ENCODE measurements around the gene TCFL5.
A peak's percentile ranks its signal among the peaks of the same experiment; 100 is the strongest.

The TCFL5 gene

DNA sequence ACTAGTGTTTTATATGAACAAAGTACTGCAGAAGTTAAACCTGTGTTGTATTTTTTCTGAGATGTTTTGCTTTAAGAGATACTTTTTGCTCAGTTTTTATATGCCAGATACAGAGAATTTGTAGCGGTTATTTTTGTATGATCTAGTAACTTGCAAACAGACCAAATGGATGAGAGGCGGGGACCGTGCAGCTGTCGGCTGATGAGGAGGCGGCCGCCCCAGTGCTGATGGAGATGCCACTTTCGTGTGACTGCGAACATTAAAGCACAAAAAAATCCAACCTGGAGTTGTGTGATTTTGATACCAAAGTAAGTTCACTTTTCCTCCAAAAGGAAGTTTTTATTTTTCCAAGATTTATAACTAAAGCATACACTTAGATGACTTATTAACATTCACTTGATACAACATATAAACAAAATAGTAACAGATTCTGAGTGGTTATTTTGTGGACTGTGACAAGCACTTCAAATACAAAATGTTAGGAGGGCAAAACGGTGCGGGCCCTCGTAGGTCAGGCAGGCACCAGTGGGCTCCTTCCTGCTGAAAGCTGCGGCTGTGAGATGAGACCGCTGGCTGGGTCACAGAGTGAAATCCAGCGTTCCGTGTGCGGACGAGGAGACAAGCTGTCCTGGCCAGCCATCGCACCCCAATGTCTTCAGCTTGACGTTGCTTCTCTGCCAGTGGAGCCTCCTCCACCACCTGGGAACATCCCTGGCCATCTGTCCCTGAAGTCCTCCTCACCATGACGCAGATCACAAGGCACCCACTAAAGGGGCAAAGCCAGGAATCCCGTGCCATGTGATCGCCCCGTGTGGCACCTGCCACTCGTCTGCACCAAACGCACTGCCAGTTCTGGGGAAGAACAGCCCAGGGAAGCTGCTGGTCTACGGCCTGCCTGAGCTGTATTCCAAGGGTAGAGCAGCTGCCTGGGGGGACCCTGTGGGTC is 61.0 kb downstream of the TCFL5 start:
- TF ChIP-seq GATA1 (IDR thresholded peaks at IDR 0.05; ENCODE audit: low read depth, low read length) = no peak
- no peak for TF ChIP-seq POLR2A (IDR thresholded peaks at IDR 0.05; ENCODE audit: low read length)
- no peak for DNase-seq

DNA sequence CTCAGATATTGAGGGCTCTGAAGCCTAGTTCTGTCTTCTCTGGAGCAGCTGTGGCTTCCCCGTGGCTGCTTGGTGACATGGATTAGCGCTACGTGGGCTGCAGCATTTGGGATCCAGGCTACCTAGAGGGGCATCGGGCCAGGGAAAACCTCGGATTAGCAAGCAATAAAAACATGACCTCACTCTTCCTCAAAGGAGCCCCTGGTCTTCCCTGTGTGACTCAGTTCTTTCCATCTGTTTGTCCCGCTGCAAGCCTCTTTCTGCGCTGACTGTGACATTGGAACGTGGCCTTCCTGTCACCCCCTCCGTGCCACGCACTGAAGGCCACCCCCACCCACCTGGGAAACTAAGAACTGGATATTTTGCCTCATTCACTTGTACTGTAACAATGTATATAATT is 61.7 kb downstream of the TCFL5 start:
- TF ChIP-seq POLR2A (IDR thresholded peaks at IDR 0.05; ENCODE audit: low read length) (no peak), GATA1 (IDR thresholded peaks at IDR 0.05; ENCODE audit: low read depth, low read length) (no peak)
- DNase-seq = no peak

DNA sequence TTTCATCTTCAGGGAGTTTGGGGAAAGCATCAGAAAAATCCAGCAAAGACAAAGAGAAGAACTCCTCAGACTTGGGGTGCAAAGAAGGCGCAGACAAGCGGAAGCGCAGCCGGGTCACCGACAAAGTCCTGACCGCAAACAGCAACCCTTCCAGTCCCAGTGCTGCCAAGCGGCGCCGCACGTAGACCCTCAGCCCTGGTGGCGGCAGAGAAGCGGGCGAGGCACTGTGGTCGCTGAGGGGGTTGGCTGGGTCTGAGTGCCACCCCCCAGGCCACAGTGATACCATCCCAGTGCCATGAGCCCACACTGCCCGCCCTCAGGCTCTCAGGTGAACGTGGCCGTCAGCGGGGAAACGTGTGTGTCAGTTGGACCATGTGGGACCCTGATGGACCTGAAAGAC is 62.2 kb downstream of the TCFL5 start:
- no peak for DNase-seq
- no peak for TF ChIP-seq GATA1 (IDR thresholded peaks at IDR 0.05; ENCODE audit: low read depth, low read length)
- no peak for TF ChIP-seq POLR2A (IDR thresholded peaks at IDR 0.05; ENCODE audit: low read length)

DNA sequence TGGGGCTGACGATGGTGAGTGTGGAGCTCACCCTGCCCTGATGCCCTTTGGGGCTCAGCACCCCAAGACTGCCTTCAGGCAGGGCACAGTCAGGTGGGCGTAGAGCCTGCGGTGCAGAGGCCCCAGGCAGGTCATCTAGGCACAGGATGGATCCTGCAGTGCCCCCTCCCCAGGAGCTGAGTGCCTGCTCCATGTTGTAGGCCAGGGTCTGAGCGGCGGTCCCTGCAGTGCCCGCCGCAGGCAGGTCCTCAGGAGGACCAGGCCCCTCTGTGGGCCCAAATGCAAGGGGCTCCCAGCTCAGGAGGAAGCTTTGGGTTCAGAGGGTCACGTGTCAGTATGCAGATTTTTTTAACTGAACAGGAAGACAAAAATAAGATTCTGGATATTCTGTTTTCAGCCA is 62.6 kb downstream of the TCFL5 start:
- DNase-seq = no peak
- TF ChIP-seq POLR2A (IDR thresholded peaks at IDR 0.05; ENCODE audit: low read length) = no peak

DNA sequence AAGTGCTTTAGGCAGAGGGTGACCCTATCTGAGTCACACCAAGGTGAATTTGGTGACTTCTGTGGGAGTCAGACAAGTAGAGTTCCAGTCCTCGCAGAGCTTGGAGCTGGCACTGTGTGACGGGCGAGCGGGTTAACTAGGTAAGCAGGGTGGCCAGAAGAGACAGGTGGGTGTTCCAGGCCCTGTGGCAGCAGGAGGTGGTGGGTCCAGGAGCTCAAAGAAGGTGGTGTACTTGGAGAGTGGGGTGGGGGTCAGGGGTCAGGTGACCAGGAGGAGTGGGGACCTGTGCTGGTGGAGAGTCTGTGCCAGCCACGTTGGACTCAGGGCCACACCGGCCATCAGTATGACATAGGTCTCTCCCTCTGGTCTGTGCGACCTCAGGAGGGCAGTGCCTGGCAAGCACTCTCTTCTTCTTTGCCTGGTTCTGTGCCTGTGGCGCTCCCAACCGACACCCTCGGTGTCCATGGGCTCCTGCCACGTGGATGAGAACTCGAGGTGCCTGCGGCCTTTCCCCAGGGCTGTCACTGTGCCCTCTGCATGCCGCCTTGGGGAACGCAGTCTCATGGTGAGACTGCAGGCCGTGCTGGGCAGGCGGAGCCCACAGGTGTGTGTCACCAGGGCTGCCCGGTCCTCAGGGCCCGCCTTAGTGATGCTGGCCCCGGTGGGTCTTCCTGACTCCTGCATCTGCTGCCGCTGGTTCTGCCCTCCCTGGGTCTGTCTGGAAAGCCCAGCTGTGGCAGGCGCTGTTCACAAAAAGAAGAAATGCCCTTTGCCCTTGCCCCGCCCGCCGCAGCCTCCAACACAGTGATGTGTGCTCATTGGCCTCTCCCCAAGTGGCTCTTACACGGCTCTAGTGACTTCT is 63.7 kb downstream of the TCFL5 start:
- peak in 1 of 2 experiments; percentile 28 for DNase-seq
- no peak for TF ChIP-seq POLR2A (IDR thresholded peaks at IDR 0.05; ENCODE audit: low read length)
- no peak for TF ChIP-seq GATA1 (IDR thresholded peaks at IDR 0.05; ENCODE audit: low read depth, low read length)

DNA sequence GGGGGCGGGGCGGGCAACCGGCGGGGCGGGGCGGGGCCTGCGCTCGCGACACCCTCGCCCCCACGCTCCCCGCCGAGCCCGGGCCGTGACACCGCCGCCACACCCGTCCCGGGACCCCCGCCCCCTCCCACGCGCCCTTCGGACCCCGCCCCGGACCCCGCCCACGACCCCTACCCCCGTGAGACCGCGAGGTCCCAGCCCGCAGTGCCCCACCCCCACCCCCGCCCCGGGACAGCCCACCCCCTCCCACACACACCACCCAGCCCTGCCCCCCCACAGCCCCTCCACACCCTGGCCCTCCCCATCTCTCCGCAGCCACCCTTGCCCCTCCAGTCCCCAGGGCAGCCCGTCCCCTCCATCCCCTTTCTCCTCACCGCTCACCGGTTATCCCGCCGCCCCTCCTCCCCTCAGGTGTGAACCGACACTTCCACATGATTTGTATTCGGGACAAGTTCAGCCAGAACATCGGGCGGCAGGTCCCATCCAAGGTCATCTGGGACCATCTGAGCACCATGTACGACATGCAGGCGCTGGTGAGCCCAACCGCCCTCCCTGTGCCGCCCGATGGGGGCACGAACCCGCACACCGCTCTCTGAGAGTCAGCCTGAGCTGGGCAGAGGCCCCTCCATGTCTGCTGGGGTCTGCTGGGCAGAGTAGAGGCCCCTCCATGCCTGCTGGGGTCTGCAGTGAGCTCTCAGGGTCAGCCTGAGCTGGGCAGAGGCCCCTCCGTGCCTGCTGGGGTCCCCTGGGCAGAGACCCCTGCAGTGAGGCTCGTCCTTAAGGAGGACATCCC is 64.7 kb downstream of the TCFL5 start:
- DNase-seq = no peak
- no peak for TF ChIP-seq GATA1 (IDR thresholded peaks at IDR 0.05; ENCODE audit: low read depth, low read length)
- no peak for TF ChIP-seq POLR2A (IDR thresholded peaks at IDR 0.05; ENCODE audit: low read length)

DNA sequence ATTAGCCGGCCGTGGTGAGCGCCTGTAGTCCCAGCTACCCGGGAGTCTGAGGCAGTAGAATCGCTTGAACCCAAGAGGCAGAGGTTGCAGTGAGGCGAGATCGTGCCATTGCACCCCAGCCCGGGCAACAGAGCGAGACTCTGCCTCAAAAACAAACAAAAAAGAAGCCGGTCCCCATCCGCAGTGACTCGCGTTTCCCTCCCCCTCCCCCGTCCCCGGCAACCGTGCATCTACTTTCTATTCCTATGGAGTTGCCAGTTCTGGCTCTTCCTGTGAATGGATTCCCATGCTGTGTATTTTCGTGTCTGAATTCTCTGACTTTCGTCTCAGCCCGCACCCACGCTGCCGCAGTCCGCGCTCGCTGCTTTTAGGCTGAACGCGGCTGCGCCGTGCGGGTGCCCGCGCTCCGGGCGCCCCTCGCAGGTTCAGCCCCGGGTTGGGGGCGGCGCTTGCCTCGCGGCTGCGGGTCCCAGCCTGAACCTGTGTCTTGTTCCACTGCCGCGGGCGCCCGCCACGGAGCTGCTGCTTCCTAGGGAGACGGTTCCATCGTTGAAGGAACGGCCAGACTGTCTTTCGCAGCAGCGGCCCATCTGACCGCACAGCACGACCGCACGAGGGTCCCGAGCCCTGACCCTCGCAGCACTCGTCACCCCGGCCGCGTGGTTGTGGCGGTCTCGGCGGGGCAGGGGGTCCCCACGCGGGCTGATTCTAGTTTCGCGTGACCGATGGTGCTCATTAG is 66.4 kb downstream of the TCFL5 start:
- TF ChIP-seq GATA1 (IDR thresholded peaks at IDR 0.05; ENCODE audit: low read depth, low read length) = no peak
- no peak for TF ChIP-seq POLR2A (IDR thresholded peaks at IDR 0.05; ENCODE audit: low read length)
- peak; percentile 74 to 76 for DNase-seq

DNA sequence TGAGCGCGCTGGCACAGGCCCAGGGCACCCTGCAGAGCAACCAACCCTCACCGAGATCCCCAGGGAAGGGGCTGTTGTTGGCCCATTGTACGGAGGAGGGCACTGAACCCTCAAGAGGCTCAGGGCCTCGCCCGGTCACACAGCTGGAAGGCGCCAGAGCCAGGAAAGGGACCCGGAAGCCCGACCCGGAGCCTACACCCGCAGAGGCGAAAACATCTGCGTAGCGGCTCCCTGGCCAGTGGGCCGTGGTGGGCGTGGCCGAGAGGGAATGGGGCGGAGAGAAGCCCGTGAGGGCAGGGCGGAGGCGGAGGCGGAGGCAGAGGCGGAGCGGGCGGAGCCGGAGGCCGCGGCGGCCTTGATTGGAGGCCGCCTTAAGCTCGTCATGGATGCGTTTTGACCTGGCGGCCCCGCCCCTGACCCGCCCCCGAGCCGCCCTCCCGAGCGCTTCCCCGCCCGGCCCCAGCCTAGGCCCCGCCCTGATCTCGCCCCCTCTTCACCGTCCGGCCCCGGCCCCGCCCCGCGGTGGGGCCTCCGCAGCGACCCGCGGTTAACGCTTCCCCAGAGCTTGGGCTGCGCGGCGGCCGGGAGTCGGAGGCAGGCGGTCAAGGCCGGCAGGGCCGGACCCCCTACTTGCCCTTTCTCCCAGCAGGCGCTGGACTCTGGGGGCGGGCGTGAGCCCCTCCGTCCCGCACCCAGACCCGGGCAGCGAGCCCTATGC is 67.5 kb downstream of the TCFL5 start:
- peak; percentile 97 to 99 for DNase-seq
- TF ChIP-seq GATA1 (IDR thresholded peaks at IDR 0.05; ENCODE audit: low read depth, low read length) (no peak), POLR2A (IDR thresholded peaks at IDR 0.05; ENCODE audit: low read length) (peak; percentile 81)

DNA sequence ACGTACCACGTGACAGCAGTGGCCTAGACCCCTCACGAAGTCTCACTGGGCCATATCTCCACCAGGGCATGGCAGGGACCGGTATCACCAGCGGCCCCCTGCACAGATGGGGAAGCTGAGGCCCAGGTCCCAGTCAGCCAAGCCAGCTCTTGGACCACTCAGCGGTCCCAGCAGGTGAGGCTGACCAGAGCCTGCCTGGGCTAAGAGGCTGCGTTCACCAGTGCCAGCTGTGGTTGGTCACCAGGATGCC is 67.9 kb downstream of the TCFL5 start:
- no peak for DNase-seq
- TF ChIP-seq GATA1 (IDR thresholded peaks at IDR 0.05; ENCODE audit: low read depth, low read length) (no peak), POLR2A (IDR thresholded peaks at IDR 0.05; ENCODE audit: low read length) (no peak)

DNA sequence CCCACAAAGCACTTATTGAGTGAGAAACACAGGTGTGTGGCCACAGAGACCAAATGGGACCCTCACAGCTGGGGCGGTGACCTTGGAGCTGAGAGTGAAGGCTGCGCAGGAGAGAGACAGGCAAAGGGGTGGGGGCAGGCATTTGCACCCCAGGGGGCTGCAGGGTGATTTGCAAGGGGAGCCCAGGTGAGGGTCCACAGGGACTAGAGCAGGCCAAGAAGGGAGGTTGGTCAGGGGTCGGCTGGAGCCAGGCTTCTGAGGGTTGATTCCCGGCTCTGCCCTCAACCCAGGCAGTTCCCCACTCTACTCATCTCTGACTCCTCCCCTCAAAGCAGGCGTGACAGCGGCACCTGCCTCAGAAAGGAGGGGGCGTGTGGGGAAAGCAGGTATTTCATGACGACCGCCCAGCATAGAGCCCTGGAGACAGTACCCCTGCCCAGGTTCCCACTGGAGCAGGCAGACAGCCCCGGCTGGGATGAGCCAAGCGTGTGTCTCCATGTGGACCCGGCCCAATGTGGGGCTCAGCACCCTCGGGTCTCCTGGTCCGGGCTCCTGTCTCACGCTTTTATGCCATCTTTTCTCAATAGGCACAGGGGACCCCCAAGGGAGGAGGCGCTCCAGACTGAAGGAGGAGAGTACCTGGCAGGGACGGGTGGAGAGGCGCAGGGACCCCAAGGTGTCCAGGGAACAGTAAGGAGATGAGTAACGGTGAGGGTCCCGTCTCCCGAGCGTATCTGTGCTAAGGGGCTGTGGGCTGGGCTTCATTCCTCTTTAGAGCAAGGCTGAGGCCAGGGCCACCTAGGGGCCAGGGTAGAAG is 68.5 kb downstream of the TCFL5 start:
- no peak for DNase-seq
- TF ChIP-seq GATA1 (IDR thresholded peaks at IDR 0.05; ENCODE audit: low read depth, low read length) = no peak
- TF ChIP-seq POLR2A (IDR thresholded peaks at IDR 0.05; ENCODE audit: low read length) = no peak

DNA sequence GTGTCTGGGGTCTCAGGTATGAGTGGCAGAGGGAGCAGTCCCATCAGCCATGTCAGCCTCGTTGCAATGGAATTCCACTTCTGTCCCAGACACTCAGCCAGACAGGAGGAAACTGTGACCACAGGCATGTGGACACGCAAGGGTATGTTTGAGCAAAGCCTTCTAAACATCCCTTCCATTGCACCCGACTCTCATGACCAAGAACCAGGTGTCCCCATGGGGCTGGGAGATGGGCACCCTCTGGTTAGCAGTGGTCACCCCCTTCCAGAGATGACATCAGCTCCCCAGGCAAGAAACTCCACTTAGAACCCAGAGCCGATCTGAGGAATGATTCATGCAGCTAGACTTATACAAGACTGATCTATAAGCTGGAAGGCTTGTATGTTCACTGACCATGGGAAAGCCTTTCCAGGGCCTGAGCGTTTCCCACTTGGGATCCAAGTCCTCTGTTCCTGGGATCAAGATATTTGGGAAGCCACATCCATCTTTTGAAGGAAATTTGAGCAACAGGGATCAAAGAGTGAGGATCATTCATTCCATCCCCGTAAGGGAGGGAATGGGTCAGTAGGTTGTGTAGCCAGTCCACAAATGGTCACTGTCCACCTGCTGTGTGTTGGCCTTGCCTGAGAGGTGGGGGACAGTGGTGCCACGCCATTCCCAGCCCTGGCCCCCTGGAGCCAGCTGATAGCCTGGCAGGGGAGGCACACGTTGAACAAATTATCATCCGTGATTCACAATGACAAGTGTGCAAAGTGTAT is 69.3 kb downstream of the TCFL5 start:
- TF ChIP-seq POLR2A (IDR thresholded peaks at IDR 0.05; ENCODE audit: low read length) (no peak), GATA1 (IDR thresholded peaks at IDR 0.05; ENCODE audit: low read depth, low read length) (no peak)
- no peak for DNase-seq

Measured in erythroblast (primary cell).